Measurements from ENCODE around the gene SUFU. TPM values are rescaled to one million over a fixed set of nuclear protein-coding genes. Genes with fewer than 3 reads are reported as not detected.

SUFU gene
- total RNA-seq, 1 donor = 3.6 TPM

DNA sequence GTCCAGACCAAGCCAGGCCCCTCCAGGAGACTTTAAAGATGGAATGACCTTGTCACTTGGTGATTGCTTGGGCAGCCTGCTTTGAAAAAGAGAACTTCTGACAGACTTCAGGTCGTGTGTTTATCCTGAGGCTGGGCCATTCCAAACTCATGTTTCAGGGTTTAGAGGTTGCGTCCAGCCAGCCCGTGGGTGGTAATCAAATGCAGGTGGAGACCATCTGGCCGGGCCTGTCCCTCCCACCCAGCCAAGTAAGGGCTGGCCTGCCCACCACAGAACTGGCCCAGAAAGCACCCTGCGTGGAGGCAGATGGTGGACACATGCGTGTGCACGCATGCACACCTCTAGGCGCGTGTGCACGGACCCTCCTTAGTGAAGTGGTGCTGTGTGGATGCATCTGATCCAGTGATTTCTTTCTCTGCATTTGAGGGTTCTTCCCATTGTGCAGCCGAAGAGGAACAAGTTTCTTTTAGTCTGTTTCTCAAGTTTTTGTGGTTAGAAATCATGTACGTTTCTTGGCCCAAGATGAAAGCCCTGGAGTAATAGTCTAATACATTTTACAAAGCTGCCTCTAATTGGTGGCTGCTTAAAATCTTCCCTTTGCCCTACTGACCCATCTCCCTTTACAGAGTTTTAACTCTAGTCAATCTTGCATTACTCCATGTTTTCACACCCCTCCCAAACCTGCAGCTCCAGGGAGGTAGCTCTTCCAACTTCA is 43.0 kb downstream of the SUFU start:
- H4K20me1 ChIP-seq (ENCODE audit: insufficient read depth, low read length) = peaks cover 30% of the 10 kb centered on the region
- H2AFZ ChIP-seq (ENCODE audit: low read length) = no peak overlapping the region
- no peak overlapping the region for H3K27ac ChIP-seq (ENCODE audit: low read depth, low read length)

DNA sequence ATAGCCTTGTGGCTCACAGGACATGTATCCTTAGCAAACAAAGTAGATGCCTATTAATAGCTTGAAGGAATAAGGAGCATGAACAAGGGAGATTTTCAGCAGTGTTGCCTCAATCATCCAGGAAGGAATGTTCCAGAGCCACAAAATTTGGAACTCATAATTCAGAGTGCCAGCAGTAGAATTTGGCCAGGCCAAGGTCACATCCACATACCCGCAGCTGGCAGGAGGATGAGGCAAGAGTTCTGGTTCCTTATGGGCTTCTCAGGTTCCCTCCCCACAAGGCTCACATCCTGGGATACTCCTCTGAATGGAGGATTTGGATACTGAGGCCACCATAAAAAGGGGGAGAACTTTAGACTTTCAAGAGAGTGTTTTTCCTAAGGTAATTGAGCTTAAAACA is 45.8 kb downstream of the SUFU start:
- peaks cover 7% of the 10 kb centered on the region for H3K79me2 ChIP-seq (ENCODE audit: insufficient read depth, low read length)
- H3K9me3 ChIP-seq (ENCODE audit: low read depth, low read length) = no peaks in the 10 kb centered on the region
- peaks cover 32% of the 10 kb centered on the region for H4K20me1 ChIP-seq (ENCODE audit: insufficient read depth, low read length)
- DNase-seq (ENCODE audit: insufficient read length, low spot score, missing footprints) = no peak
- peaks cover 13% of the 10 kb centered on the region for H3K4me1 ChIP-seq (ENCODE audit: insufficient read depth, low read length)
- TF ChIP-seq, protein P1, sequence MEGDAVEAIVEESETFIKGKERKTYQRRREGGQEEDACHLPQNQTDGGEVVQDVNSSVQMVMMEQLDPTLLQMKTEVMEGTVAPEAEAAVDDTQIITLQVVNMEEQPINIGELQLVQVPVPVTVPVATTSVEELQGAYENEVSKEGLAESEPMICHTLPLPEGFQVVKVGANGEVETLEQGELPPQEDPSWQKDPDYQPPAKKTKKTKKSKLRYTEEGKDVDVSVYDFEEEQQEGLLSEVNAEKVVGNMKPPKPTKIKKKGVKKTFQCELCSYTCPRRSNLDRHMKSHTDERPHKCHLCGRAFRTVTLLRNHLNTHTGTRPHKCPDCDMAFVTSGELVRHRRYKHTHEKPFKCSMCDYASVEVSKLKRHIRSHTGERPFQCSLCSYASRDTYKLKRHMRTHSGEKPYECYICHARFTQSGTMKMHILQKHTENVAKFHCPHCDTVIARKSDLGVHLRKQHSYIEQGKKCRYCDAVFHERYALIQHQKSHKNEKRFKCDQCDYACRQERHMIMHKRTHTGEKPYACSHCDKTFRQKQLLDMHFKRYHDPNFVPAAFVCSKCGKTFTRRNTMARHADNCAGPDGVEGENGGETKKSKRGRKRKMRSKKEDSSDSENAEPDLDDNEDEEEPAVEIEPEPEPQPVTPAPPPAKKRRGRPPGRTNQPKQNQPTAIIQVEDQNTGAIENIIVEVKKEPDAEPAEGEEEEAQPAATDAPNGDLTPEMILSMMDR (IDR thresholded peaks at IDR 0.05; ENCODE audit: extremely low read depth, low read depth, low read length) = no peak
- H3K4me3 ChIP-seq (ENCODE audit: insufficient read depth, low read length) = no peak overlapping the region
- H3K4me2 ChIP-seq (ENCODE audit: insufficient read depth, low read length) = no peak overlapping the region
- H3K27me3 ChIP-seq (ENCODE audit: insufficient read depth, low read length) = no peaks in the 10 kb centered on the region
- no peak overlapping the region for H3K27ac ChIP-seq (ENCODE audit: low read depth, low read length)
- H3K36me3 ChIP-seq (ENCODE audit: insufficient read depth, low read length) = peaks cover 9% of the 10 kb centered on the region
- no peak overlapping the region for H2AFZ ChIP-seq (ENCODE audit: low read length)

More for the DNA sequence above, 43.0 kb downstream of the SUFU start:
- Histone ChIP-seq H3K9me3 (ENCODE audit: low read depth, low read length) (no peaks in the 10 kb centered on the region), H3K4me1 (ENCODE audit: insufficient read depth, low read length) (peaks cover 13% of the 10 kb centered on the region), H3K4me3 (ENCODE audit: insufficient read depth, low read length) (no peak overlapping the region), H3K36me3 (ENCODE audit: insufficient read depth, low read length) (peaks cover 4% of the 10 kb centered on the region), H3K4me2 (ENCODE audit: insufficient read depth, low read length) (no peak overlapping the region), H3K27me3 (ENCODE audit: insufficient read depth, low read length) (no peaks in the 10 kb centered on the region), H3K79me2 (ENCODE audit: insufficient read depth, low read length) (peaks cover 7% of the 10 kb centered on the region)
- TF ChIP-seq, protein P1 (IDR thresholded peaks at IDR 0.05; ENCODE audit: extremely low read depth, low read depth, low read length) = no peak
- DNase-seq (ENCODE audit: insufficient read length, low spot score, missing footprints) = no peak

DNA sequence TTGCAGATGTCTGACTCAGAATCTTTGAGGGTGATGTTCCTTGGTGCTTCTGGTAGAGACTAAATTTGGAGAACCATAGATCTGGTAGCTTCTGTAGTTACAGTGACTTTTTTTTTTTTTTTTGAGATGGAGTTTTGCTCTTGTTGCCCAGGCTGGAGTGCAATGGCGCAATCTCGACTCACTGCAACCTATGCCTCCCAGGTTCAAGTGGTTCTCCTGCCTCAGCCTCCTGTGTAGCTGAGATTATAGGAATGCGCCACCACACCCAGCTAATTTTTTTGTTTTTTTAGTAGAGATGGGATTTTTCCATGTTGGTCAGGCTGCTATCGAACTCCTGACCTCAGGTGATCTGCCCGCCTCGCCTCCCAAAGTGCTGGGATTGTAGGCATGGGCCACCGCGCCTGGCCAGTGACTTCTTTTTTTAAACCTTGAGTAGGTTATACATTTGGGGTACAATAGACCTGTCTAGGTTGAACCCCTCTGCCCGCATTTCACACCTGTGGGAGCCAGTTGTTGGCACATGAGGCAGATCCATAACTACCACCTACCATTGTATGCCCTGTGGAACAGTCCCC is 47.0 kb downstream of the SUFU start:
- Histone ChIP-seq H4K20me1 (ENCODE audit: insufficient read depth, low read length) (peaks cover 31% of the 10 kb centered on the region), H3K4me3 (ENCODE audit: insufficient read depth, low read length) (no peak overlapping the region), H3K36me3 (ENCODE audit: insufficient read depth, low read length) (peaks cover 9% of the 10 kb centered on the region), H3K79me2 (ENCODE audit: insufficient read depth, low read length) (peaks cover 7% of the 10 kb centered on the region), H3K27me3 (ENCODE audit: insufficient read depth, low read length) (no peaks in the 10 kb centered on the region), H3K9me3 (ENCODE audit: low read depth, low read length) (no peaks in the 10 kb centered on the region), H3K4me2 (ENCODE audit: insufficient read depth, low read length) (no peak overlapping the region), H3K27ac (ENCODE audit: low read depth, low read length) (no peak overlapping the region), H3K4me1 (ENCODE audit: insufficient read depth, low read length) (peaks cover 15% of the 10 kb centered on the region), H2AFZ (ENCODE audit: low read length) (no peak overlapping the region)
- TF ChIP-seq, protein P1 (IDR thresholded peaks at IDR 0.05; ENCODE audit: extremely low read depth, low read depth, low read length) = no peak
- DNase-seq (ENCODE audit: insufficient read length, low spot score, missing footprints) = no peak

DNA sequence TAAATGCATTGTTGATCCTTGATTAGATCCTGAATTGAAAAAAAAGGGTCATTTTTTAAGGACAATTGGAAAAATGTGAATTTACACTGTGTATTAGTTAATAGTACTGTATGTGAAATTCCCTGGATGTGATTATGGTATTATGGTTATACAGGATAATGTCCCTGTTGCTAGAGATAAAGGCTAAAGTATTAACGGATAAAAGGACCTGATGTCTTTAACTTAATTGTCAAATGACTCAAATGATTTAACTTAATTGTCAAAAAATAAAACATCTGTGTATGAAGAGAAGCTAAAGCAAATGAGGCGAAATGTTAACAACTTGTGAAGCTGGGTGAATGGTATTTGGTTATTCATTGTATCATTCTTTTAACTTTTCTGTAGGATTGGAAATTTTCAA is 48.8 kb downstream of the SUFU start:
- H3K4me2 ChIP-seq (ENCODE audit: insufficient read depth, low read length) = no peak overlapping the region
- H3K27me3 ChIP-seq (ENCODE audit: insufficient read depth, low read length) = no peaks in the 10 kb centered on the region
- H3K4me1 ChIP-seq (ENCODE audit: insufficient read depth, low read length) = peaks cover 10% of the 10 kb centered on the region
- peaks cover 19% of the 10 kb centered on the region for H4K20me1 ChIP-seq (ENCODE audit: insufficient read depth, low read length)
- TF ChIP-seq, protein P1 (IDR thresholded peaks at IDR 0.05; ENCODE audit: extremely low read depth, low read depth, low read length) = no peak
- H3K27ac ChIP-seq (ENCODE audit: low read depth, low read length) = no peak overlapping the region
- no peak overlapping the region for H2AFZ ChIP-seq (ENCODE audit: low read length)
- H3K36me3 ChIP-seq (ENCODE audit: insufficient read depth, low read length) = peaks cover 9% of the 10 kb centered on the region
- H3K9me3 ChIP-seq (ENCODE audit: low read depth, low read length) = no peaks in the 10 kb centered on the region
- no peak for DNase-seq (ENCODE audit: insufficient read length, low spot score, missing footprints)
- H3K4me3 ChIP-seq (ENCODE audit: insufficient read depth, low read length) = no peak overlapping the region
- peaks cover 7% of the 10 kb centered on the region for H3K79me2 ChIP-seq (ENCODE audit: insufficient read depth, low read length)

Data from osteoblast (primary cell).